HG02588 (cell line): ENCODE results near the gene SYT9.
"Not testable (repeated sequence)": the region's sequence is repeated elsewhere in the genome, so short reads cannot be mapped to it uniquely, and the experiment has no call there.

Experiments
- ATAC-seq: cut with Tn5 transposase; IDR thresholded peaks from one replicate; pipeline ENCODE4 v1.9.1; 2021; ENCODE audit warnings: mild to moderate bottlenecking, moderate library complexity; ENCODE audit not compliant: unreplicated experiment

The SYT9 gene

DNA sequence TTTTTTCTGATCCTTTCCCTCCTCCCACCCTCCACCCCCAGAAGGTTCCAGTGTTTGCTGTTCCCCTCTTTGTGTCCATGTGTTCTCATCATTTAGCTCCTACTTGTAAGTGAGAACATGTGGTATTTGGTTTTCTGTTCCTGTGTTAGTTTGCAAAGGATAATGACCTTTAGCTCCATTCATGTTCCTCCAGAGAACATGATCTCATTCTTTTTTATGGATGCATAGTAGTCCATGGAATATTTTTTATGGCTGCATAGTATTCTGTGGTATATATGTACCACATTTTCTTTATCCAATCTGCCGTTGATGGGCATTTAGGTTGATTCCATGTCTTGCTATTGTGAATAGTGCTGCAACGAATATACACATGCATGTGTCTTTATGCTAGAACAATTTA, 83.7 kb downstream of the SYT9 start:
- not testable (repeated sequence) for ATAC-seq

DNA sequence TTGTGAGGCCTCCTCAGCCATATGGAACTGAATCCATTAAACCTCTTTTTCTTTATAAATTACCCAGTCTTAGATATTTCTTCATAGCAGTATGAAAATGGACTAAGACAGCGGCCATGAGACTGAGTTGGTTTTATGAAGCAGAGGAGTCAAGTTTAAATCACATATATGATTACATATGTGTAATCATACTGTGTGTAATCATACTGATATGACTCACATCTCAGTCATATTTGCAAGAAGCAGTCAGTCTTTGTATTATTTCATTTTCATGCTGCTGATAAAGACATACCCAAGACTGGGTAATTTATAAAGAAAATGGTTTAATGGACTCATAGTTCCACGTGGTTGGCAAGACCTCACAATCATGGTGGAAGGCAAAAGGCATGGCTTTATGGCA, 89.8 kb downstream of the SYT9 start:
- no peak for ATAC-seq

DNA sequence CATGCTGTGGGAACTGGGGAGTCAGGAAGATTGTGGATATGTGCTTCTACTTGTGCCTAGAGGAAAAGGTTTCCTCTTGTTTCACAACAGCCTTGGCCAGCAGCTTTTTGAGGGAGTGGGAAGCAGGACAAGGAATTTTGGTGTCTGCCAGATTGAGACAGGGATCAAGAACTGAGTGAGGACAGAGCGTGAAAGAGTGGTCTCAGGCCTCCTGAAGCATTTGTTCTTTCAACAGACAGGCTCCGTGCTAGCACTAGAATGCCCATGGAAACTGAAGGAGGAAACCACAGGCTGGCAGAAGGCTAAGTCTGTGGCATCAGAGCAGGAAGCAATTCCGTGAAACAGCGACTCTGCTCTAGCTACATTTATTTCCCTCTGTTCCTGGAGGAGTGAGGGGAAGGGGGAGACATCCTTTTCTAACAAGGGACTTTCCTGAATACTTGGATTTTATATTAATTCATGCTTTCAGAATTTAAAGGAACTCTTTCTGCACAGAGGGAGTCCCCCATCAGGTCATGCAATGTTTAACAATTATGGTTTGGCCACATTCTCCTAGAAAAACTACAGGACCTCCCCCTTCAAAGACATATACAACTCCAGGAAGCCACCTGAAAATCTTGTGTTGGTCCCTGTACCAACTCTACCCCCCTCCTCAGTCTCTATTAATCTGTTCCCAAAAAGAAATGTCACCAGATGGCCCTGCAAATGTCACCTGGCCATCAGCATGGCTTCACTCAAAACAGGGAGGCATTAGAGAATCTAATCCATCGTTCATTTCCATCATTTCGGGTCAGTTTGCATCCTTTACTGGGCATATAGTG, 96.1 kb downstream of the SYT9 start:
- ATAC-seq = no peak

DNA sequence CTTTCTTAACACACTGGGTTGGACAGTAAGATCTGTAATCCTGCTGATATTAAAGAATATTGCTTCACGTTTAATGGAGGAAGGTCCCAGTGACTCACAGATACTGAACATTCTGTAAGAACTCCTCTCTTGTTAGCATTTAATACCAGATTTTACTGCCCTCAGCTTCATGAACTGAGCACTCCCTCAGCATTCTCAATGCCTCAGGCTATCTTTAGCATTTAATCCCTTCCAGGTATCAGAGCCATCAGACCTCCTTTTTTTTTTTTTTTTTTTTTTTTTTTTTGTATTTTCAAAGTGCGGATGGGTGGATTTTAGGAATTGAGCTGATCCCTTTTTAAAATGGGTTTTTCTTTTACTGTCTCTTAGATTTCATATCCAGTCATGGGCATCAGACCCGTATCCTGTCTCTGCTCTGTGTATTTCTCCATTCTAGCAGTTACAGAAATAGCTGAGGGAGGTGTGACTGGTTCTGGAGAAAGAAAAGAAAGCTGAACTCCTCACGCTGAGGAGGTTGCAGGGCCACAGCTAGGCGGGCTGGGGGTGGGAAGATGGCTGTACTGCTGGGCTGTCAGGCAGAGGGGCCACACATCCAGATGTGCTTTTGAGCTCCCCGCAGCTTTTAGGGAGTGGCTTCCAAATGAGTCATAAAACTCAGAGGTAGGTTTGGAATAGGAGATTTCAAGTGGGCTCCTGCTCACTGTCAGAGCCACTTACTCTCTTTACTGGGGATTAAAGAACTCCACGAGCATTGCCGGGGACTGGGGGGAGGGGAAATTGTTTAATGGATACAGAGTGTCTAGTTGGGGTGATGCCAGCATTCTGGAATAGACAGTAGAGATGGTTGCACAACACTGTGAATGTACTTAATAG, 97.0 kb downstream of the SYT9 start:
- no peak for ATAC-seq

DNA sequence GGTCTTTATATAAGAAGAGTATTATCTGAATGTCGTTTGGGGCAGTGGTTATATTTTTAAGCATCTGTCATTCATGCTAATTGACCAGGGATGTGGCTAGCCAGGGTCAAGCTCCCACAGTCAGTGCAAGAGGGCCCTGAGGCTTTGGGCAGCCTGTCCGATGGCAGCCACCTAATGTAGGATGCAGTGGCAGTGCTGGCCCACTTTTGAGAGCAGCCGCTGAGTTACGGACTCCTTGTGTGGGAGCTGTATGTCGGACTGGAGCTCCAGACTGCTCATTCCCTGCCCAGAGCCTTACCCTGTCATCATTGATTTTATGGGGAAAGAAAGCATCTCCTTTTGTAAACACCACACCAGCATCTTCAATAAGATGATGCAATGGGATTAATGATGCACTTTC, 99.5 kb downstream of the SYT9 start:
- no peak for ATAC-seq

DNA sequence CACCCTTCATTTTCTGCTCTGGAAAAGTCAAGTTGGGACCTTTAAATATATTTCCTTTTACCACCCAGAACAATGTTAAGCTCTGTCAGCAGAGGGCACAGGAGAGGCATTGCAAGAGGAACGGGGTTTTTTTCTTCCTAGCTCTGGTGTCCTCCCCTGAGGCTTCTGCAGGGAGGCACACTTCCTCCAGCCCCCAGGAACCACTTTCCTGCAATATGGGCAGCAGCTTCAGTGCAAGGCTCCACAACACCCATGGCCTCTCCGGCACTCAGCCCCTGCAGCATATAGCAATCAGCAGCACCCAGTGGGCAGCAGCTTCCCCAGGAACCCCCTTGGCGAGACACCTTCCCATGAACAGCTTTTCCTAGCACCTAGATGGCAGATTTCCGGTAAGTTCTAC, 101.4 kb downstream of the SYT9 start:
- ATAC-seq = no peak

DNA sequence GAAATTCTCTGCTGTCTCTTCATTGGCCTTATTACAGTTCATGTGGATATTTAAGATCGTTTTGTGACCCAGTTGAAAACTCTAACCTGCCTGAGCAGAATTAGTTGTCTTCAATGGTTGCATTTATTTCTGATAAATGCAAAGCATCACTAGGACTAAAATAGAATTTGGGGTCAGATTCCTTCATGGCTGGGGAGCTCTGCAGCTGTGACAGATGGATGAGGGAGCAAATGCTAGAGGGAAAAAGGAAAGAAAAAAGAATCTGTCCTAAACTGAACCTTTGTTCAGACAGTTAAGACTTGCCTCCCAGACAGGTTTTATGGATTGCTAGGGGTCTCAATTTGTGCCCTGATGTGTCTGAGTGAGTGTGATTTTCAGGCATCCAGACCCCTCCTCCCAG, 113.0 kb downstream of the SYT9 start:
- no peak for ATAC-seq

DNA sequence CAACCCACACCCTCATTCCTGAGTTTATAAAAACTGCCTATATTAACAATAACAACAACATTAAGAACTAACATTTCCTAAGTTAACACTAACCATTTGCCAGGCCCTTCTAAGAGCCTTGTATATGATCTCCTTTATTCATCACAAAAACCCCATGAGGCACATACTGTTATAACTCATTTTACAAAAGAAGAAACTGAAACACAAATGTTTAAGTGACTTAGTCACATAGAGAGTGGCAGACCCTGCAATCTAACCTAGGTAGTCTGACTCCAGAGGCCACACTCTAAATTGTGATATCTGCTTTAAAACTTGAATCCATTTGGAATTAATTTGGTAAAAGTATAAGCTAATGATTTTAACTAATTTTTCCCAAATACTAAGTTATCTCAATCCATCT, 116.1 kb downstream of the SYT9 start:
- ATAC-seq = no peak

DNA sequence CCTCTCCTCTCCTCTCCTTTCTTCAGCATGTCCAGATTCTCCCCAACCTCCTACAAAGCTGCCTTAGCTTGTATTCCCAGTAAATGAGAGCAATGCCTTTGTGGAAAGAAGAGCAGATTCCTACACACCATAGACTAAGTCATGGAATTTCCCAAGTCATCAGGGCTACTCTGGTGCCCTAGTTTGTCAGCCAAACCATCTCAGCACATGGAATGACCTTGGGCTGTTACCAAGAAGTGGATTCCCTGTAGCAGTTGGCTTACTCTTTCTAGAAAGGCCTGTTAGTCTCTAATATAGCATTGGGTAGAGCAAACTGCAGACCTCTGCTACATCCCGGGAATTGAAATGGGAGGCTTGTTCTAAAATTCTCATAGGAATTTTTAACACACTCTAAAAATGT, 124.7 kb downstream of the SYT9 start:
- ATAC-seq = no peak

DNA sequence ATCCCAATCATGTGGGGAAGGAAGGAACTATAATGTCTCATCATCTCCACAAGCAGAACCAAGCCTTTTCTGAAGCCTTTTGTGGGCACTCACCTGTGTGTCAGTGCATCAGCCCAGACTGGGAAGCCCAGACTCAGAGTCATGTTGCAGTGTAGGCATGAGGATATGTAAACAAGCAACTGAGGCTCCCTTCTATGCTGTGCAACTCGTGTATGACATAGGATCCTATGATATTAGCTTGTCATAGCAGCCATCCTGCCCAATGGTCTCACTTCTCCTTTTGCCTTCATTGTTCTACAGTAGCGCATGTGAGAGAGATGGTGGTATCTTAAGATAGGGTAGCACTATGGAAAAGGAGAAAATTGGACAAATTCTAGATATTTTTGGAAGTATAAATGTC, 130.2 kb downstream of the SYT9 start:
- peak; percentile 74 for ATAC-seq

DNA sequence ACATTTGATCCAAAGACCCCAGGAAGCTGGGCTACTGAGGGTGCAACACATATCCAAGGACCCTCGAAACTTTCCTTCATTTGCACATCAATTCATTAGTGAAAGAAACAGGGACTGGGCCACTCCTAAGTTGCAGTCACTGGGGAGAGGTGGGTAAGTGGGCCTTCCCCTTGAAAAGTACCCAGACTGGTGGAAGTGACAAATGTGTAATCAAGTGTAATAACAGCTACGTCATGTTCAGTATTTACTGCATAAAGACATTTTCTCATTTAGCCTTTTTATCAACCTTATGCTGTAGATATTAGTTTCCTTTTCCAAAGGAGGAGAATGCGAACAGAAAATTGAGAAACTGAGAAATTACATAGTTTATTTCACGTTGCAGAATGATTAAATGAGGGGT, 131.7 kb downstream of the SYT9 start:
- ATAC-seq = no peak

DNA sequence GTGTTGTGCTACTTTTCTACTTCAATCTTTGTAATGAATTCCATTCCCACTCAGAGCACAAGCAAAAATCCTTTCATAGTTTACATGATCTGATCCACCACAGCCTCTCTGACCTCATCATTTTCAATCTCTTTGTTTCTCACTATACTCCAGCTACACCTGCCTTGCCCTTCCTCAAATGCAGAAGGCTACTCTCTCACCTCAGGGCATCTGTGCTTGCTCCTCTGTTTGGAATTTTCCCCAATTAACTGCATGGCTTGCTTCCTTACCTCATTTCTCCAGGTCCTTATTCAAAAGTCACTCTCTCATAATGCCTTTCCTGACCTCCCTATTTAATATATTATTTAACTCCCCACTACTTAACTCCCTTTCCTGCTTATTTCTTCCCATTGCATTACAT, 133.0 kb downstream of the SYT9 start:
- no peak for ATAC-seq

DNA sequence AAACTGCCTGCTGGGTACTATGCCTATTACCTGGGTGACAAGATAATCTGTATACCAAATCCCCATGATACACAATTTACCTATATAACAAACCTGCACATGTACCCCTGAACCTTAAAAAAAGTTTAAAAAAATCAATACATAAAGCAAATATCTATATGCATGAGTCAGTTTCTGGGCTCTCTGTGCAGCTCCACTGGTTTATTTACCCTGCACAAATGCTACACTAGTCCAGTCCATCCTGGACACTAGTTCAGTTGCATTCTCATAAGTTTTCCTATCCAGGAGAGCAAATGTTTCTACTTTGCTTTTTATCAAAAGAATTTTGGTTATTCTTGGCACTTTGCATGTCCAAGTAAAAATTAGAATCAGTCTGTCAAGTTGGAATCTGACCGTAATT, 133.8 kb downstream of the SYT9 start:
- no peak for ATAC-seq

DNA sequence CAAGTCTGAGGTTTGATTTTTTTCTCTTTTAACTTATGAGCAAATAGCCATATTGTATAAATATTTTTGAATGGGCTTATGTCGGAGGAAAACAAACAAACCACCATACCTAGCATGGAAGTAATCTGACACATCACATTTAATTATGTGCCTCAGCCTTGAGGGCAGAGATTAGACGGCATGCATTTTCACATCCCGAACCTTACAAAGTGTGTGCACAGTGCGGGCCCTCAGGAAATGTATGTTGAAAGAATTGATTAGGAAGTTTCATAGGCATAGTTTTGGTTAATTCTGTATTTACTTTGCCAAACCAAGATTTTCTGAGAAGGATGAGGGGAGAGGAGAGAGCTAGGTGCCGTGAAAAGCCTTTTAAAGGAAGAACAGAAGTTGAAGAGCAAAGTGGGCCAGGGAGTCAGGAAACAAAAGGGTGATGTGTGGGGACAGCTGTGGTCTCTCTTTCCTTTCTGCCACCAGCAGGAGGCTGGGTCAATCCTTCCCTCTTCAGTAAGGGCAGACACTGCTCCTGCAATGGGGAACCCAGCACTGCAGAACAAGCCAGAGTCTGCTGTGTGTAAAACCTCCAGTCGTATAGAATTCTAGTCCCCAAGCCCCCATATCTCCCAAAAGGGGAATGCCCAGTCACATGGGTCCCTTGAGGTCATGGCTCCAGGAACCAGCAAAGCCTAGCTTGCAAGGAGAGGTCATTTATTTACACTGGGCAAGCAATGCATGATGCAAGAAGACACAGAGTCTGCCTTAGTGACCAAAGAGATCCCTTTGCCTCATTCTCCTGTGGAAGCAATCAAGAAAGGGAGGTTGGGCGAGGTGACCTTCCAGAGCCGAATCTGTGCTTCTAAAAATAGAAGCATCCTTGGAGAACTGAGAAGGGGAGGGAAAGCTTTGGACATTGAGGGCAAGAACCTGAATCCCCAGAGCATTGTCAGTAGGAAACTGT, 162.5 kb downstream of the SYT9 start:
- no peak for ATAC-seq

DNA sequence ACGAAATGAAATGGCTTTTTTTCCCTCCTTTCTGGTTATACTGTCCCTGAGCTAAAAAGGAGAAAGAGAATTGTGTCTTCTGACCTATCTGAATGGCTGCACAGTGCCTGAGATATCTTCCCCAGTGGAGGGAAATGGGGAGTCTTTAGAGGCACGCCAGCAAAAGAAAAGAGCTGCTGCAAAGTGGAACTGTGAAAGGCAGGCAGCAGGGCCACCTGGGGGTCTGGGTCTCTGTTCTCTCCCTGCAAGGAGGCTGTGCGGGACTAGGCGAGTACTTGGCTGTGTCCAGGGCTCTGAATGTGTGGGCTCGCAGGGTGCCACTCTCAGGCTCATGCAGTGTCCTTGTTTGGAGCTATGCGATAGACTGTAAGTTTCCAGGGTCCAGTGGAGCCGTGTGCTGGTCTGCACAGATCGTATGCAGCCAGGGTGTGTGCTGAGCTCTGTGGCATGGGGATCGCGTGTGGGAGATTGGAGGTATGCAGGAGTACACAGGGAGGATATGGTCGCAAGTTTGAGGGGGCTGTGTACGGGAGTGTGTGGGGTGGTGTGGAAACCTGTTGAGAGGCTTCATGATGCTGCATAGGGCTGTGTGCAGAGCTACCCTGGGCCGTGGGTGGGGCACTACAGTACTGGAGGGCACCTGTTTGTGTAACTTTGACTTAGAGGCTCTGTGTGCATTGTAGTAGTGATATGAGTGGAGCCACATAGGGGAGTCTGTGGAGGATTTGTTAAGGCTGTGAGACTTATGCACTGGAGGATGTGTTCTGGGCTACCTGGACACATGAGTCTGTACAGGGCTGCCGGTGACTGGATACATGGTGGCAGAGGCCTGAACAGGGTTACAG, 163.5 kb downstream of the SYT9 start:
- no peak for ATAC-seq

DNA sequence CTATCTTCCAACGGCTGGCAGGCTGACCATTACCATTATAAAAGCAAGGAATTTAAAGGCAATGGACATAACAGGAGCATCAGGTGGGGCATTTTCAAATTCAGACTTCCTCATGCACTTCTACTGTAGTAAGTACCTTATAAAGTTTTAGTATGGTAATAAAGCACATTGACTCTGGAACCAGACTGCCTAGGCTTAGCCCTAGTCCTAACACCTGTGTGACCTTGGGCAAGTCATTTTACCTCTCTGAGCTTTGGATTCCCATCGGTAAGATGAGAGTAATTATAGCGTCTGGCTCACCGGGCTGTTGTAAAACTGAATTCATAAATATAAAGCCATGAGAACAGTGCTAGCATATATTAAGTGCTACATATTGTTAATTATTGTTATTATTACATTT, 164.4 kb downstream of the SYT9 start:
- no peak for ATAC-seq

DNA sequence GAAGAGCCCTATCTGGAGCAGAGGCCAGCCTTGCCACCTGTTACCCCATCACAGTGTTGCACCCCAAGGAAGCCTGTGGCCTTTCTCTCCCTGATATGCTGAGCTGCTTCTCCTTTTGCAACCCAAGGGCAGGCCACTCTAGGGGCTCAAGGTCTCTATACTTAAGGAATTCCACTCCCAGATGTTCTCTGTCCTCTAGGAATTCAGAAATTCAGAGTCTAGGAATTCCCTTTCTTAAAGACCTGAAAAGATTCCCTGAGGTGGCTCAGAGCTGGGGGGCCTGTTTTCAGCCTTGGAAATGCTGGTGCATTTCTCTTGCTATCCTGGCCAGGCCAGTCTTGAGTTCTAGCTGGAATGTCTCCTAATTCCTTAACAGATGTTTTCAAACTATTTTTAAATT, 165.6 kb downstream of the SYT9 start:
- ATAC-seq = no peak

DNA sequence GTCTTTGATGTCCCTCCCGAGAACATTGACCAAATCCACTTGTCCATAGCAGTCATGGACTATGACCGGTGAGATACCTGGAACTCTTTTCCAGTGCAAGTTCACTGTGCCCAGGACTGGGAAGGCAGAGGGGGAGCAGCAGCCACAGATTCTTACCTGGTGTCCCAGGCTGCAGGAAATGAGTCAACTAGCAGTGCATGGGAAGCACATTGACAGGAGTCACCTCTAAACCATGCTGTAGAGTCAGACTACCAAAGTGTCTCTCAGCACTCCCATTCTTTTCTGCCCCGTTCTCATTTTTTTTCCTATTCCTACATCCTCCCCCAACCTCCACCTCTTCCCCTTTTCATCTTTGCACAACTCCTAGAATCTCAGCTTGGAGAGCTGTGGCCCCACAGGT, 166.4 kb downstream of the SYT9 start:
- ATAC-seq = no peak

DNA sequence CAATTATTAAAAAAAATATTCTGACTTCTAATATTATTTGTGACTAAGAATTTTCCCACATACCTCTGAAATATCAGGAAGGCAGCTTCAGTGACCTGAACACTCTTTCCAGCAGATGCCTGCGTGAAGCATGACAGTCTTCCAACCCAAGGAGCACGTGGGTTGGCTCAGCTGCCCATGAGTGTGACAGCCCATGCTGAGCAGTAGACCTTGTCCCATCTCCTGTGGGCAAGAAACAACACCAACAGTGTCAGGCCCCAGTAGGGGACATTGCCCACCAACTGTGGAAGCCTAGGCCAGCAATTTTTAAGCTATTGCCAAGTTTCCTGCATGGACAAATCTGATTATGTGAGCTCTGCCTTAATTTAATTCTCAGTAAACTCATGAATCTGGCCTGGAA, 167.2 kb downstream of the SYT9 start:
- no peak for ATAC-seq

DNA sequence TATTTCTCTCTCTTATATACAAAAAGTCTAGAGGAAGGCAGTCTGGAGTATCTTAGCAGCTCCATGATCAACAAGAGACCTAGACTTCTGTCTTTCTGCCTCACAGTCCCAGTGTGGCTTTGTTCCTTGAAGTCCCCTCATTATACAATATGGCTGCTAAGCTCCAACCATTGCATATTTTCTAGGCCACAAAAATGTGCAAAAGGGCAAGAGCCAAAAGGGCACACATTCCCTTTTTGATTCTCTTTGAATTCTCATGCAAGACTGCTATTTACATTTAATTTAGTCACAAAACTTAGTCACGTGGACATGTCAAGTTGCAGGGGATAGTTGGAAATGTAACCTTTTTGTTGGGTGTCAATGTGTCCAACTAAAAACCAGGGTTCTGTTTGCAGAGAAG, 169.4 kb downstream of the SYT9 start:
- ATAC-seq = no peak
